Stimulated activated CD4-positive, alpha-beta T cell treated with anti-CD3 and anti-CD28 coated beads, Interleukin-2, amount 100 ng/mL, for 4 hours (primary cell): ENCODE results near the gene NAA15.
"Not testable (repeated sequence)": the region's sequence is repeated elsewhere in the genome, so short reads cannot be mapped to it uniquely, and the experiment has no call there.

Experiments
- DNase-seq: peaks from one replicate; pipeline ENCODE4 v3.0.0-alpha.2; 2020; ENCODE audit warnings: low read depth

NAA15 gene

DNA sequence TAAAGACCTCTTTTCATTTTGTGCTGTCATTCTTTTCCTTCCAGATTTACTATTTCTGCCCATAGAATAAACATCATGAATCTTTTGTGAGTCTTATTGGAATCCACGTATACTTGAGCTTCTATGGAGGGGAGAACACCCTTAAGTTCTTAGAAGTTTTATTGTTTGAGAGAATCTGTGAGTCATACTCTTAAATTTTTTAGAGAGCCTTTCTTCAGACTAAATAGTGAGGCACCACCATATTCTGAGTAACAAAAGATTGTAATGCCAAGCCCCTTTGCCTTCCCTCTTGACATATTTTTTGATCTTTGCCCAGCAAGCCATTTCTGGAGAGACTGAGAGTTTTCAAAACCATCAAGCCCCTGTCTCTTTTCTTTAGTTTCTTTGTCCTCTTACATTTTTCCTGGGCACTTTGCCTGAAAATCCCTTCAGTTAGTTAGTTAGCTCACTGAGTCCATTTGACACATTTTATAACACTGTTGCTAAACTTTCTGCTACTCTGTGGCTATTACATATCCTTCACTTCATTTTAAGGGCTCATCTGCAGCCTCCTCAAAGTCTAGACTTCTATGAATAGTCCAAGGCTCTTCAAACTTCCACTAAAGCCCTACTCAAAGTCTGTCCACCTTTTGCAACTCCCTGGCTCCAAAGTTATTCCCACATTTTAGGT is 66.3 kb downstream of the NAA15 start:
- DNase-seq = no peak

GRCh38 chr4:139368998-139369397 is 67.7 kb downstream of the NAA15 start:
- DNase-seq = no peak

DNA sequence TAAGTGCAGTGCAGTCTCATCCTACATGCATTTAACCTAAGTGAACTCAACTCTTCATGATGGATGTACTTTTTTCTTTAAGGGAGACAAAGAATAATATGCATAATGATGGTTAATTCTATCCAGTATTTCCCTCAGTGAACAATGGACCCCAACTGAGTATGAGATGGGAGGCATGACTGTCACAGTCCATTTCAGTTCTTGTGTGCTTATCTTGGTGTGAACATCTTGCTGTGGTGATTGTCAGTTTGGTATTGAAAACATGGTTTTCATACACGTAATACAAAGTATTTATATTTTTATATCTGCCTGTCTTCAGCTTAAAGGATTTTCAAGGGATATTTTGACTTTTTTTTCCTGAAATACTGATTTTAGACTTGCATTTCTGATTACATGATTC is 72.9 kb downstream of the NAA15 start:
- DNase-seq = no peak

GRCh38 chr4:139386421-139386820 is 85.1 kb downstream of the NAA15 start:
- DNase-seq = no peak

GRCh38 chr4:139389102-139389501 is 87.8 kb downstream of the NAA15 start:
- no peak for DNase-seq

DNA sequence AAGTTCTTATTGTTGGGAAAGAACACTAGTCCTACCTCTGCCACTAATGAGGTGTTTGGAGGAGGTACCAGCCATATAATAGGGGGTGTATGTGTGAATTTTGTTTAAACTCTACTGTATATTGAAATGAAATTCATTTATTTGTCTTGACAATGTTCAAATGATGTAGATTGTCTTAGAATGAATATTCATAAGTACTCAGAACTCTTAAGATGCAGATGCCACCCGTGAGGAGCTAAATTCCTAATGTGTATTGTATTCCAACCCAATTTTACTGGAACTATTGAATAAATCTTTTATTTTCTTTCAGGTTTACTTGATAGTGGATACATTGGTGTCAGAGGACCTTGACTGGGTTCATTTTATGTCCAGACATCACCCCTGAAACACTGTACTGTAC is 88.7 kb downstream of the NAA15 start:
- no peak for DNase-seq

GRCh38 chr4:139391731-139392130 is 90.4 kb downstream of the NAA15 start:
- DNase-seq = no peak

DNA sequence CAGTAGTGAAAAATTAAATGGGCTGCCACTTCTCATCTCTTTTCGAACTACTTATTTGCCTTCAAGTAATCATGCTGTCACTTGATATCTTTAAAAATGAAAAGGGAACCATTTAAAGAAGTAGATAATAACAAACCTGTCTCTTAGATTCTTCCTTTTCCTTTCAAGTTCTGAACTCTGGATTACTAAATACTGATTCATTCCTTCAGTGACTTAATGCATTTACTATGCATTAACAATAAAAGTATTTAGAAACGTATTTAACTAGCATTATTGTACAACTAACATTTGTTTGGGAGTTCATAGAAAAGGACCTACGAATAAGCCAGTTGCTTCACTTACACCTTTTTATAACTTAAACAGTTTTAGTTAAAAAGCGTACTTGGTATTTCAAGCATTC is 91.5 kb downstream of the NAA15 start:
- DNase-seq = no peak

DNA sequence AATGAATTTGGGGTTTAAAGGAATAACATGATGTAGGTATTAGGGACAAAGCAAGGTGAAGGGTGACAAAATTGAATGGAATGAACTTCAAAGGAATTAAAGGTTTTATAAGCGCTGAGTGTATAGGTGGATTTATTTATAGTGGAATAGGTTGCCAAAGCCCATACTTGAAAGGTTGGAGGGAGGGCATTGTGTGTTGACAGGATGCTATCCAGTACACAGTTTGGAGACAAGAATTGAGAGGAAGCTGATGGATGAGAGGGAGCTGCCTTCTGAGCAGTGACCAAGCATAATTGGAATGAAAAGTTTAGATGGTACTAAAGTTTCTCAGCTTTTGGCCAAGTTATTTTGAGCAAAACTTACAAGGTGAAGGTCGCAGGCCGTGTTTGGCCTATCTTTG is 100.1 kb downstream of the NAA15 start:
- DNase-seq = no peak

- no peak for DNase-seq
These were observed 101.1 kb downstream of the NAA15 start for GRCh38 chr4:139402436-139402835.

- no peak for DNase-seq
These were observed 102.2 kb downstream of the NAA15 start for GRCh38 chr4:139403462-139403861.

- no peak for DNase-seq
These were observed 109.0 kb downstream of the NAA15 start for GRCh38 chr4:139410312-139410711.

DNA sequence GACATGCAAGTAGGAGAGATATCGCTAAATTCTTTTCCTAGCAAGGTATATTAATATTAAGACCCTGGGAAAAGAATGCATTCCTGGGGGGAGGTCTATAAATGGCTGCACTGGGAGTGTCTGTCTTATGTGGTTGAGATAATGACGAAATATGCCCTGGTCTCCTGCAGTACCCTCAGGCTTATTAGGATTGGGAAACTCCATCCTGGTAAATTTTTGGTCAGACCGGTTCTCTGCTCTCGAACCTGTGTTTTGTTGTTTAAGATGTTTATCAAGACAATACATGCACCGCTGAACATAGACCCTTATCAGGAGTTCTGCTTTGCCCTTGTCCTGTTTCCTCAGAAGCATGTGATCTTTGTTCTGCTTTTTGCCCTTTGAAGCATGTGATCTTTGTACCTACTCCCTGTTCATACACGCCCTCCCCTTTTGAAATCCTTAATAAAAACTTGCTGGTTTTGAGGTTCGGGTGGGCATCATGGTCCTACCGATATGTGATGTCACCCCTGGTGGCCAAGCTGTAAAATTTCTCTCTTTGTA is 113.4 kb downstream of the NAA15 start:
- DNase-seq = not testable (repeated sequence)

- DNase-seq = peak; percentile 9
These were observed 114.9 kb downstream of the NAA15 start for GRCh38 chr4:139416073-139416673.

GRCh38 chr4:139419388-139419914 is 118.1 kb downstream of the NAA15 start:
- DNase-seq = peak; percentile 8

- no peak for DNase-seq
These were observed 119.3 kb downstream of the NAA15 start for GRCh38 chr4:139420652-139421051.

DNA sequence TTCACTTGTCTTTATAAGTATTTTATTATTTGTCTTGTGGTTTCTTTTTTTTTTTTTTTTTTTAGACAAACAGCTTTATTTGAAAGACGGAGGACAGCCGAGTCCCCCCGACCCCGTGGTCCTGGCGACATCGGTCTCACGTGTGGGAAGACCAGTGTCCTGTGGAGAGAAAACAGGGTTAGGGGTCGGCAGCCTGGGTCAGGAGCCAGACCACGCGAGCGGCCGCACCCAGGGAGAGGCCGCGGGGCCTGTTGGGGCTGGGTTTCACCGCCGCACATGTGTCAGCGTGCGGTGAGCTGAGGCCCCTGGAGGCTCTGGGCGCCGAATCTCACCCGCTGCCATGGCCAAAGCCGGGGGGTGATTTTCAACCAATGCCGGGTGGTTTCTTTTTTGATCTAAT is 134.8 kb downstream of the NAA15 start:
- no peak for DNase-seq

DNA sequence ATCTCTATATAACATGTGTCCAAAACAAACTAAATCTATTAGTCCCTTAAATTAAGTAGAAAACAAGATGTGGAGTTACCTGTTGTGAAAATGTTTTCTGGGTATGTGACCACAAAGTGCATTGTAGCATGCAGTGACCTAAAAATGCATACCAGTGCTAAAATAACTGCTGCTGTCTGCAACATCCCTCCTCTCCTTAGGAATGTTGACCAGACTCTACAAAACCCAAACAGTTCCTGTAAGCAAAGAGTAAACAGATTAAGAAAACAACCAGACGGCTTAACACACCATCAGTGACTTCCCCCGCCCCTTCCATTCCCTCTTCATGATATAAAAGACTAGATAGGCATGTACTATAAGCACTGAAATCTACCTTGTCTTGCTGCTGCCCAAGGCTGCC is 136.8 kb downstream of the NAA15 start:
- DNase-seq = no peak

DNA sequence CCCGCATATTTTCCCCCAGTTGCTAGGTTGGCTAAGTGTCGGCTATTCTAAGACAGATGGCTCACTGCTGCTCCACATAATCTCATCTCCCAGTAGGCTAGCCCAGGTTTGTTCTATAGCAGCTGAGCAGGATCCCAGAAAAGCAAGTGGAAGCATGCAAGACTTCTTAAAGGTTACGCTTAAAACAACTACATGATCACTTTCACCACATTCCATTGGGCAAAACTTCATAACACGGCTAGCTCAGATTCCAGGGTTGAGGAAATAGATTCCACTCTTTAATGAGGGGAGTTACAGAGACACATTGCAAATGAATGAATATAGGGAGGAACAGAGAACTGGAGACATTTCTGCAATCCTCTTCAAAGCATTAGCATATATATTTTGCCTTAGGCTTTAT is 139.7 kb downstream of the NAA15 start:
- no peak for DNase-seq

- DNase-seq = no peak
These were observed 142.4 kb downstream of the NAA15 start for GRCh38 chr4:139443661-139444060.

GRCh38 chr4:139444881-139445280 is 143.6 kb downstream of the NAA15 start:
- DNase-seq = not testable (repeated sequence)

DNA sequence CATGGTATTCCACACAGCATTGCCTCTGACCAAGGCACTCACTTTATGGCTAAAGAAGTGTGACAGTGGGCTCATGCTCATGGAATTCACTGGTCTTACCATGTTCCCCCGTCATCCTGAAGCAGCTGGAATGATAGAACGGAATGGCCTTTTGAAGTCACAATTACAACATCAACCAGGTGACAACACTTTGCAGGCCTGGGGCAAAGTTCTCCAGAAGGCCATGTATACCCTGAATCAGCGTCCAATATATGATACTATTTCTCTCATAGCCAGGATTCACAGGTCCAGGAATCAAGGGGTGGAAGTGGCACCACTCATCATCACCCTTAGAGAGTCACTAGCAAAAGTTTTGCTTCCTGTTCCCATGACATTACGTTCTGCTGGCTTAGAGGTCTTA is 145.8 kb downstream of the NAA15 start:
- DNase-seq = not testable (repeated sequence)

GRCh38 chr4:139450586-139450985 is 149.3 kb downstream of the NAA15 start:
- DNase-seq = no peak

DNA sequence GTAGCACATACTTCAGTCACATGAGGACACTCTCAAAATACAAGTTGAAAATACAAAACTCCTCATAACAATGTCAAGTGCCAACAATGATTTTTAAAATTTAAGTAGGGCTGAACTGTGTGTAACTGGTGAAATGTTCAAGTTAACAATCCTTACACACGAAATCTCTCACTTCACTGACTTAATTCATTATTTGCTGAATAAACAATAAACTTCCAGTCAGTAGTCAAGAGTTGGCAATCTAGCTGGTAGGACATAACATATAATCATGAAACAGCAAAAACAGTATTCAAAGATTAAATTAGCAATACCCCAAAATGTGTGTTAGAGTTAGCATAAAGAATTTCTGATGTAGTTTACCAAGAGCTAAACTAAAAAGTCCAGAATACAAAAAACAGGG is 150.7 kb downstream of the NAA15 start:
- DNase-seq = no peak
